Left lung (tissue), 10 donors: ENCODE data around the gene ERCC2. TPM values are rescaled to one million over a fixed set of nuclear protein-coding genes. Genes with fewer than 3 reads are reported as not detected.
A peak's percentile ranks its signal among the peaks of the same experiment; 100 is the strongest.

Source experiments
- ATAC-seq: fragments of 200-7000 bp; cut with Tn5 transposase; one replicate; pipeline ENCODE4 v1.9.1; 2020; ENCODE audit warnings: moderate library complexity
- DNase-seq, 4 donors: peaks; one replicate each; pipeline ENCODE4 v3.0.0-alpha.2; 2013 to 2020
- H3K27ac ChIP-seq, 2 donors: fragments of 200-600 bp; sonication (generic) in 1 of 2; one replicate each; pipeline versions ENCODE4 v1.5.0 to v1.8.0; 2020 to 2021
- H3K27me3 ChIP-seq, 2 donors: fragments of 200-600 bp; sonication (generic) in 1 of 2; one replicate each; pipeline versions ENCODE4 v1.5.0 to v1.8.0; 2020 to 2021
- H3K36me3 ChIP-seq, 2 donors: fragments of 200-600 bp; sonication (generic) in 1 of 2; one replicate each; pipeline versions ENCODE4 v1.5.0 to v1.8.0; 2020 to 2021
- H3K4me1 ChIP-seq, 2 donors: fragments of 200-600 bp; one replicate each; pipeline ENCODE4 v1.8.0; 2021
- H3K4me3 ChIP-seq, 2 donors: fragments of 200-600 bp; sonication (generic) in 1 of 2; one replicate each; pipeline versions ENCODE4 v1.5.0 to v1.8.0; 2020 to 2021; ENCODE audit warnings: mild to moderate bottlenecking in 1 of 2
- H3K9me3 ChIP-seq, 2 donors: fragments of 200-600 bp; sonication (generic) in 1 of 2; one replicate each; pipeline versions ENCODE4 v1.5.0 to v1.8.0; 2020 to 2021
- CTCF ChIP-seq, 2 donors: fragments of 200-600 bp; sonication (generic) in 1 of 2; IDR thresholded peaks; one replicate each; pipeline versions ENCODE4 v1.5.0 to v1.8.0; 2021; ENCODE audit warnings: antibody characterized with exemption in 2 of 2
- intact Hi-C, 2 donors: fragments of 100-400 bp; cut with DNase I; formaldehyde crosslinking; loops; one replicate each; pipeline versions ENCODE4 v1.11.2 to v1.14.2; 2022
- polyA plus RNA-seq, 6 donors: library from polyadenylated mRNA; unstranded; fragments of 120-200 nt; gene quantifications; one replicate each; pipeline ENCODE4 v1.2.1, GENCODE V29; 2013; ENCODE audit not compliant: insufficient read length in 6 of 6
- total RNA-seq, 2 donors: library from RNA; stranded (reverse); fragmentation: NEBNext Ultra II Directional; extraction: Animal tissue kit (Norgen Biotek cat#: 25700); gene quantifications; one replicate each; pipeline ENCODE4 v1.2.1, GENCODE V29; 2021
- donor health status: DM: no; HTN: yes; CAD: no.
- donor health status: DM: no; HTN: no; CAD: no.

Gene ERCC2
- total and polyA plus RNA-seq, 8 donors: 21.2 to 36.7 (median 31.3) TPM

GRCh38 chr19:45404557-45405434, 34.4 kb upstream of the ERCC2 start, which contains the start of gene PPP1R13L:
Gene PPP1R13L (minus strand): TSS chr19:45405069. CDS start chr19:45398318, 6,751 bp downstream.
- peak within 1 kb of the TSS; percentile 92 to 95 for H3K27ac ChIP-seq
- H3K9me3 ChIP-seq: no peaks in the 10 kb centered on the region
- intact Hi-C loops: no loop called here
- H3K4me1 ChIP-seq: peaks cover 30 to 62% of the 10 kb centered on the region in 2 donors
- no peak for TF ChIP-seq CTCF (IDR thresholded peaks at IDR 0.05)
- peaks cover 0 to 41% of the 10 kb centered on the region in 2 donors for H3K27me3 ChIP-seq
- H3K36me3 ChIP-seq: peaks cover 0 to 7% of the 10 kb centered on the region in 2 donors
- peak within 1 kb of the TSS; percentile 70 to 89 for H3K4me3 ChIP-seq
- DNase-seq (peak; percentile 43 to 93 (median 88)), ATAC-seq (peak; percentile 79)

GRCh38 chr19:45403781-45404556, 33.6 kb upstream of the ERCC2 start:
- peaks cover 0 to 41% of the 10 kb centered on the region in 2 donors for H3K27me3 ChIP-seq
- ATAC-seq: peak; percentile 8
- H3K27ac ChIP-seq: peak overlapping the region; percentile 92 to 95
- peak; percentile 28 to 39 for TF ChIP-seq CTCF (IDR thresholded peaks at IDR 0.05)
- H3K4me3 ChIP-seq: peak overlapping the region; percentile 70 to 89
- H3K36me3 ChIP-seq: peaks cover 0 to 2% of the 10 kb centered on the region in 2 donors
- peaks cover 30 to 64% of the 10 kb centered on the region in 2 donors for H3K4me1 ChIP-seq
- no peaks in the 10 kb centered on the region for H3K9me3 ChIP-seq
- peak in 3 of 4 donors; percentile 61 to 85 (median 67) for DNase-seq
- intact Hi-C loops: no loop called here

GRCh38 chr19:45403272-45403671, 32.9 kb upstream of the ERCC2 start:
- Histone ChIP-seq H3K4me1 (peaks cover 30 to 64% of the 10 kb centered on the region in 2 donors), H3K27me3 (peaks cover 0 to 47% of the 10 kb centered on the region in 2 donors), H3K27ac (peak overlapping the region; percentile 33 to 39), H3K4me3 (peak overlapping the region in 1 of 2 donors; percentile 70), H3K9me3 (no peaks in the 10 kb centered on the region), H3K36me3 (no peaks in the 10 kb centered on the region)
- intact Hi-C loops: no loop called here
- TF ChIP-seq CTCF (IDR thresholded peaks at IDR 0.05): no peak
- DNase-seq (no peak), ATAC-seq (no peak)

- peak overlapping the region in 1 of 2 donors; percentile 16 for H3K4me3 ChIP-seq
- peaks cover 28 to 64% of the 10 kb centered on the region in 2 donors for H3K4me1 ChIP-seq
- no peaks in the 10 kb centered on the region for H3K36me3 ChIP-seq
- peak; percentile 0 for ATAC-seq
- H3K27me3 ChIP-seq: peaks cover 0 to 55% of the 10 kb centered on the region in 2 donors
- peak in 1 of 2 donors; percentile 53 for TF ChIP-seq CTCF (IDR thresholded peaks at IDR 0.05)
- peak overlapping the region; percentile 33 to 39 for H3K27ac ChIP-seq
- no peaks in the 10 kb centered on the region for H3K9me3 ChIP-seq
- DNase-seq: peak in 2 of 4 donors; percentile 55 to 87
- intact Hi-C loops: no loop called here
Observed at GRCh38 chr19:45402298-45403061, 32.1 kb upstream of the ERCC2 start.
